Measurements from ENCODE around the gene XRN1. TPM values are rescaled to one million over a fixed set of nuclear protein-coding genes. Genes with fewer than 3 reads are reported as not detected.

XRN1 gene
- polyA plus RNA-seq, 1 donor (not counting 4 experiments of a cell fraction or from before 2014, with no cell fraction given), result 14.4 TPM

DNA sequence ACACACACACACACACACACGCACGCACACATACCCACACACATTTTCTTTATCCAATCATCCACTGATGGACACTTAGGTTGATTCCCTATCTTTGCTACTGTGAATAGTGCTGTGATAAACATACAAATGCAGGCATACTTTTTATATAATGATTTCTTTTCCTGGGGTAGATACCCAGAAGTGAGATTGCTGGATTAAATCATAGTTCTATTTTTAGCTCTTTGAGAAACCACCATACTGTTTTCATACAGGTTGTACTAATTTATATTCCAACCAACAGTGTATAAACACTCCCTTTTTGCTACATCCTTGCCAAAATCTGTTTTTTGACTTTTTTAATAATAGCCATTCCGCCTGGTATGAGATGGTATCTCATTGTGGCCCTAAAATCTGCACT, 127.9 kb downstream of the XRN1 start:
- Histone ChIP-seq H3K27me3 (ENCODE audit: control insufficient read depth, extremely low read depth, insufficient read depth, low read length) (no peaks in the 10 kb centered on the region), H3K9me3 (ENCODE audit: control insufficient read depth, low read depth, low read length) (no peaks in the 10 kb centered on the region), H3K4me1 (ENCODE audit: control insufficient read depth, extremely low read depth, insufficient read depth, low read length) (no peaks in the 10 kb centered on the region), H3K4me3 (ENCODE audit: control insufficient read depth in 2 of 3, extremely low read depth in 1 of 3, insufficient read depth in 2 of 3, low read depth in 1 of 3, low read length in 3 of 3) (no peak overlapping the region), H3K79me2 (ENCODE audit: control insufficient read depth, insufficient read depth, low read length) (no peaks in the 10 kb centered on the region), H4K20me1 (ENCODE audit: control insufficient read depth, extremely low read depth, insufficient read depth, low read length) (no peaks in the 10 kb centered on the region), H3K9me1 (ENCODE audit: control insufficient read depth, extremely low read depth, insufficient read depth, low read length) (no peaks in the 10 kb centered on the region), H2AFZ (ENCODE audit: control insufficient read depth, low read length) (no peak overlapping the region), H3K36me3 (ENCODE audit: control insufficient read depth in 2 of 2, extremely low read depth in 1 of 2, insufficient read depth in 2 of 2, low read length in 2 of 2) (peaks cover 0 to 5% of the 10 kb centered on the region in 2 experiments), H3K4me2 (ENCODE audit: control insufficient read depth, extremely low read depth, insufficient read depth, low read depth, low read length) (no peak overlapping the region), H3K9ac (ENCODE audit: control insufficient read depth, extremely low read depth, insufficient read depth, low read length) (no peak overlapping the region), H3K27ac (ENCODE audit: control insufficient read depth, insufficient read depth, low read length) (no peak overlapping the region)
- dilution Hi-C loops (cut with MboI; ENCODE audit: extremely low pct_ligation_motif_present, low sequenced_read_pairs), result no loop called here
- FAIRE-seq (no peak), DNase-seq (ENCODE audit: low read depth, low spot score) (no peak)
- no peak for TF ChIP-seq EZH2 (IDR thresholded peaks at IDR 0.05; ENCODE audit: low read length)
- TF ChIP-seq, protein P1, sequence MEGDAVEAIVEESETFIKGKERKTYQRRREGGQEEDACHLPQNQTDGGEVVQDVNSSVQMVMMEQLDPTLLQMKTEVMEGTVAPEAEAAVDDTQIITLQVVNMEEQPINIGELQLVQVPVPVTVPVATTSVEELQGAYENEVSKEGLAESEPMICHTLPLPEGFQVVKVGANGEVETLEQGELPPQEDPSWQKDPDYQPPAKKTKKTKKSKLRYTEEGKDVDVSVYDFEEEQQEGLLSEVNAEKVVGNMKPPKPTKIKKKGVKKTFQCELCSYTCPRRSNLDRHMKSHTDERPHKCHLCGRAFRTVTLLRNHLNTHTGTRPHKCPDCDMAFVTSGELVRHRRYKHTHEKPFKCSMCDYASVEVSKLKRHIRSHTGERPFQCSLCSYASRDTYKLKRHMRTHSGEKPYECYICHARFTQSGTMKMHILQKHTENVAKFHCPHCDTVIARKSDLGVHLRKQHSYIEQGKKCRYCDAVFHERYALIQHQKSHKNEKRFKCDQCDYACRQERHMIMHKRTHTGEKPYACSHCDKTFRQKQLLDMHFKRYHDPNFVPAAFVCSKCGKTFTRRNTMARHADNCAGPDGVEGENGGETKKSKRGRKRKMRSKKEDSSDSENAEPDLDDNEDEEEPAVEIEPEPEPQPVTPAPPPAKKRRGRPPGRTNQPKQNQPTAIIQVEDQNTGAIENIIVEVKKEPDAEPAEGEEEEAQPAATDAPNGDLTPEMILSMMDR (optimal IDR thresholded peaks at IDR 0.05 in 1 of 3, IDR thresholded peaks at IDR 0.05 in 1 of 3, conservative IDR thresholded peaks at IDR 0.05 in 1 of 3; ENCODE audit: extremely low read depth in 1 of 3, insufficient read depth in 2 of 3, low read length in 3 of 3), result no peak

DNA sequence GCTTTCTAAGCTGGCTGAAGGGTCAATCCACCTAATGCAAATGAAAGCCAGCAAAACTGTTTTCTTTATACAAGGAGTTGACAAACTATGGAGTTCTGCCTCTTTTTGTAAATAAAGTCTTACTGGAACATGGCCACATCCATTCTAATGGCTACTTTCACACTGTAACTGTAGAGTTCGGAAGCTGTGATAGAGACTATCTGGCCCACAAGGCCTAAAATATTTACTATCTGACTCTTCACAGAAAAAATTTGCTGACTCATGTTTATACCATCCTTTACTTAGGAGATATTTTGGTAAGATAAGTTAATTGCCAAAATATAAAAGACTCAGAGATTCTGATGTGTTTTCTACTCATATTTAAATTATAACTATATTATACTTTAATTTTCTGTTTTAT, 128.7 kb downstream of the XRN1 start:
- Histone ChIP-seq H3K27ac (ENCODE audit: control insufficient read depth, insufficient read depth, low read length) (no peak overlapping the region), H4K20me1 (ENCODE audit: control insufficient read depth, extremely low read depth, insufficient read depth, low read length) (no peaks in the 10 kb centered on the region), H3K4me3 (ENCODE audit: control insufficient read depth in 2 of 3, extremely low read depth in 1 of 3, insufficient read depth in 2 of 3, low read depth in 1 of 3, low read length in 3 of 3) (no peak overlapping the region), H3K79me2 (ENCODE audit: control insufficient read depth, insufficient read depth, low read length) (no peaks in the 10 kb centered on the region), H2AFZ (ENCODE audit: control insufficient read depth, low read length) (no peak overlapping the region), H3K4me2 (ENCODE audit: control insufficient read depth, extremely low read depth, insufficient read depth, low read depth, low read length) (no peak overlapping the region), H3K36me3 (ENCODE audit: control insufficient read depth in 2 of 2, extremely low read depth in 1 of 2, insufficient read depth in 2 of 2, low read length in 2 of 2) (peaks cover 0 to 5% of the 10 kb centered on the region in 2 experiments), H3K9me1 (ENCODE audit: control insufficient read depth, extremely low read depth, insufficient read depth, low read length) (no peaks in the 10 kb centered on the region), H3K9ac (ENCODE audit: control insufficient read depth, extremely low read depth, insufficient read depth, low read length) (no peak overlapping the region), H3K9me3 (ENCODE audit: control insufficient read depth, low read depth, low read length) (no peaks in the 10 kb centered on the region), H3K4me1 (ENCODE audit: control insufficient read depth, extremely low read depth, insufficient read depth, low read length) (no peaks in the 10 kb centered on the region), H3K27me3 (ENCODE audit: control insufficient read depth, extremely low read depth, insufficient read depth, low read length) (no peaks in the 10 kb centered on the region)
- no peak for TF ChIP-seq EZH2 (IDR thresholded peaks at IDR 0.05; ENCODE audit: low read length)
- TF ChIP-seq, protein P1 (optimal IDR thresholded peaks at IDR 0.05 in 1 of 3, IDR thresholded peaks at IDR 0.05 in 1 of 3, conservative IDR thresholded peaks at IDR 0.05 in 1 of 3; ENCODE audit: extremely low read depth in 1 of 3, insufficient read depth in 2 of 3, low read length in 3 of 3), result no peak
- DNase-seq (ENCODE audit: low read depth, low spot score) (no peak), FAIRE-seq (no peak)
- dilution Hi-C loops (cut with MboI; ENCODE audit: extremely low pct_ligation_motif_present, low sequenced_read_pairs), result no loop called here

All from keratinocyte (primary cell).